SU-DHL-6 (cell line): ENCODE data around the gene LRP1B.

Experiments used
- CTCF ChIP-seq: fragments of 200-600 bp; sonication (generic); IDR thresholded peaks from one replicate; pipeline ENCODE4 v1.5.1; 2017; ENCODE audit warnings: antibody characterized with exemption, mild to moderate bottlenecking, low read length, moderate library complexity; ENCODE audit not compliant: insufficient read depth, poor library complexity, severe bottlenecking
- EZH2phosphoT487 ChIP-seq: fragments of 200-600 bp; sonication (generic), shearing (Covaris generic); conservative IDR thresholded peaks from 2 replicates; pipeline ENCODE4 v1.6.1; 2018; ENCODE audit warnings: mild to moderate bottlenecking, antibody characterized with exemption, low read length, moderate library complexity, mixed read lengths

GRCh38 chr2:142025394-142025793 is 105.4 kb downstream of the LRP1B start:
- TF ChIP-seq CTCF (no peak), EZH2phosphoT487 (no peak)
